ENCODE measurements around the gene LRIF1. TPM values are rescaled to one million over a fixed set of nuclear protein-coding genes. Genes with fewer than 3 reads are reported as not detected.

LRIF1 gene
- total RNA-seq, 4 donors from 2014 or later = 8.3 to 16.7 (median 12.3) TPM

- Histone ChIP-seq H3K4me3 (no peak overlapping the region), H3K36me3 (peaks cover 0 to 32% of the 10 kb centered on the region in 2 donors), H3K9me3 (no peaks in the 10 kb centered on the region), H3K27me3 (no peaks in the 10 kb centered on the region), H3K27ac (no peak overlapping the region), H3K4me1 (no peaks in the 10 kb centered on the region)
- intact Hi-C loops (cut with DNase I; ENCODE audit: low total_unique reads) = no loop called here
- in situ Hi-C loops (cut with MboI; ENCODE audit: low sequenced_read_pairs in 4 of 4) = no loop called here
- DNase-seq = no peak
- TF ChIP-seq CTCF (IDR thresholded peaks at IDR 0.05 in 4 of 5, conservative IDR thresholded peaks at IDR 0.05 in 1 of 5) = no peak
- TF ChIP-seq POLR2A (IDR thresholded peaks at IDR 0.05) = no peak
- no peak for ATAC-seq
Measured at GRCh38 chr1:110953031-110953430, 10.7 kb downstream of the LRIF1 start.

GRCh38 chr1:110952031-110952430 is 11.7 kb downstream of the LRIF1 start:
- no peak for ATAC-seq
- no peak for TF ChIP-seq CTCF (IDR thresholded peaks at IDR 0.05 in 4 of 5, conservative IDR thresholded peaks at IDR 0.05 in 1 of 5)
- no peak for TF ChIP-seq POLR2A (IDR thresholded peaks at IDR 0.05)
- no peak overlapping the region for H3K27ac ChIP-seq
- no peak for DNase-seq
- H3K36me3 ChIP-seq = peaks cover 0 to 42% of the 10 kb centered on the region in 2 donors
- H3K9me3 ChIP-seq = no peaks in the 10 kb centered on the region
- in situ Hi-C loops (cut with MboI; ENCODE audit: low sequenced_read_pairs in 4 of 4) = no loop called here
- intact Hi-C loops (cut with DNase I; ENCODE audit: low total_unique reads) = no loop called here
- H3K4me3 ChIP-seq = no peak overlapping the region
- H3K4me1 ChIP-seq = no peaks in the 10 kb centered on the region
- H3K27me3 ChIP-seq = no peaks in the 10 kb centered on the region

DNA sequence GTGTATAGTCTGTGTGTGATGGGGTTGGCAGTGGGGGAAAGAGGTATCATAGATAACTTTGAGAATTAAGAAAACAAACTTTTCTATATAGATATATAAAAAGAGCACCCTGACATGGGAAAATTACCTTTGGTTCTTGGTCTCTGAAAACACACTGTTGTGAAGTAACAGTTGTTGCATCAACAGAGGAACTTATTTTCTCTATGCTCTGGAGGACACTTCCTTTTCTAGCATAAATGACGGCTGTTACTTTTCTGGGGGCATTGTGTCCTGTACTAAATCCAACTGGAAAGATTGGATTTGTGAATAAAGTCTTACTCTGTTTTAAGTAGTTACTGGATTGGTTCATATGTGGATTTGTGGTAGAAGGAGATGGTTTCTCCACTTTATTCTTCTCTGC is 12.6 kb downstream of the LRIF1 start:
- no peak for DNase-seq
- TF ChIP-seq POLR2A (IDR thresholded peaks at IDR 0.05) (no peak), CTCF (IDR thresholded peaks at IDR 0.05 in 4 of 5, conservative IDR thresholded peaks at IDR 0.05 in 1 of 5) (no peak)
- no peaks in the 10 kb centered on the region for H3K4me1 ChIP-seq
- no peak for ATAC-seq
- in situ Hi-C loops (cut with MboI; ENCODE audit: low sequenced_read_pairs in 4 of 4) = no loop called here
- H3K36me3 ChIP-seq = peaks cover 0 to 44% of the 10 kb centered on the region in 2 donors
- H3K4me3 ChIP-seq = no peak overlapping the region
- H3K27me3 ChIP-seq = no peaks in the 10 kb centered on the region
- H3K27ac ChIP-seq = no peak overlapping the region
- intact Hi-C loops (cut with DNase I; ENCODE audit: low total_unique reads) = no loop called here
- H3K9me3 ChIP-seq = no peaks in the 10 kb centered on the region

DNA sequence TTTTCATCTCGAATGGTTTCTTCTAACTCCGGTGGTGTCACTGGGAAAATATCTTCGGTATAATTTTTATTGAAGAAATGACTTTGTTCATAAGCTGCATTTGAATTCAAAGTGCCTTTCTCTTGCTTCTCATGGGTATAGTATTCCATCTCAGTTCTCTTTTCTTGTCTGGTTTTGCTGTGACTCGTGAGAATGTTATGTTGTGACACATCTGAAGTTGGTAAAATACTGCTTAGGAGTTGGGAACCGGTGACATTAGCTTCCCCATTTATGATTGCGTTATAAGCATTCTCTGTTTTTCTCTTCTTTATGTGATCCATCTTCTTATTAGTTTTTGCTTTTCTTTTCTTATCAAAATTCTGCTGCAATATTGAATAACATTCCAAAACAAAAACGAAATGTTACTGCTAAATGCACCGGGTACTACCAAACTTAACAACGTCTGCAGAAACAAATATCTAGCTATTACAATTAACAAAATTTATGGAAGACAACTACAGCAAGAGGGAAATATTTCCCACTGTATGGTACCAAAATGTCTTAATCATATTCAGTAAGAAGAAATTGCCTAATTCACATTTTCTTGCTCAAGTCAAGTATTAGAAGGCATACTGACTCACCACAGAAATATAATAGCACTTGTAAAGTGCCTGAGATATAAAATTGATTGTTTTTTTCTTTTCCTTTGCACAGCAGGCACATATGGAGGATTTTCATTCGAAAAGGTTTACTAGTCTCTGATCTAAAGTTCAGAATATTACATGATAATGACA is 15.5 kb downstream of the LRIF1 start:
- Histone ChIP-seq H3K4me3 (no peak overlapping the region), H3K36me3 (peaks cover 0 to 44% of the 10 kb centered on the region in 2 donors), H3K4me1 (no peaks in the 10 kb centered on the region), H3K9me3 (no peaks in the 10 kb centered on the region), H3K27me3 (no peaks in the 10 kb centered on the region), H3K27ac (no peak overlapping the region)
- in situ Hi-C loops (cut with MboI; ENCODE audit: low sequenced_read_pairs in 4 of 4) = loop anchor here in 1 of 4 donors (25.0 kb wide), 1 partner anchor 111 kb away; no protein-coding TSS in a partner anchor
- ATAC-seq = no peak
- intact Hi-C loops (cut with DNase I; ENCODE audit: low total_unique reads) = no loop called here
- TF ChIP-seq CTCF (IDR thresholded peaks at IDR 0.05 in 4 of 5, conservative IDR thresholded peaks at IDR 0.05 in 1 of 5) (no peak), POLR2A (IDR thresholded peaks at IDR 0.05) (no peak)
- no peak for DNase-seq

All from gastrocnemius medialis (tissue), 4 donors.